NCI-H1436 (cell line): ENCODE results near the gene MORN1.

Experiments
- DNase-seq: peaks from one replicate; lab custom pipeline; 2025; lab: John Stamatoyannopoulos, UW

Gene MORN1

DNA sequence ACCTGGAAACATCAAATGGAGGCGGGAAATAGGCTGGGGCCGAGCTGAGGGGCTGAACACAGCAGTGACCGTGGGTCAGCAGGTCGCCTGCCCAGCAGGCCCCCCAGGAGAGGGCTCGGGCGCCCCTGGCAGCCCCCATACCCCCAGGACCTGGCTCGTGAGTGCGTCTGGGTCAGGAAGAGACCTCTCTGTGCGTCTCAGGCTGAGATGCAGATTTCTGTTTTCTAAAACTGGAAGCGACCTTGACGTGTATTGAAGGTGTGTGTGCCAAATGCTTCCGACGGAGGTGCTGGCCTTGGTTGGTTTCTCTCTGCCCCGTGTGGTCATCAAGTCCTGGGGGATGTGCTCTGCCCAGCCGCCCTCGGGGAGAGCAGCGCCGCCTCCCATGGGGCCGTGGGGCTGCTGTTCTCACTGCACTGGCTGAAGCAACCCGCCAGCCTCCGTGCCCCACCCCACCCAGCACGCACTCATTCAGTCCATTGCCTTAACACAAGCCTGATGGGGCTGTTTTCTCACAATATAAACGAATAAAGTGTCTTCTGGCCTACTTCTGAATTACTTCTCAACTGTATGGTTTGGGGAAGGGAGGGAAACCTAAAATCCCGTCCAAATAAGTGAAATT lies 13.6 kb upstream of the MORN1 start:
- DNase-seq: no peak

GRCh38 chr1:2404142-2404889 lies 13.0 kb upstream of the MORN1 start:
- no peak for DNase-seq

GRCh38 chr1:2403273-2403672 lies 11.9 kb upstream of the MORN1 start:
- DNase-seq: no peak

- no peak for DNase-seq
Observed at GRCh38 chr1:2402420-2402819, 11.1 kb upstream of the MORN1 start.

- DNase-seq: no peak
Observed at GRCh38 chr1:2400950-2401649, 9.7 kb upstream of the MORN1 start.

GRCh38 chr1:2400576-2400909 lies 9.2 kb upstream of the MORN1 start:
- DNase-seq: no peak

DNA sequence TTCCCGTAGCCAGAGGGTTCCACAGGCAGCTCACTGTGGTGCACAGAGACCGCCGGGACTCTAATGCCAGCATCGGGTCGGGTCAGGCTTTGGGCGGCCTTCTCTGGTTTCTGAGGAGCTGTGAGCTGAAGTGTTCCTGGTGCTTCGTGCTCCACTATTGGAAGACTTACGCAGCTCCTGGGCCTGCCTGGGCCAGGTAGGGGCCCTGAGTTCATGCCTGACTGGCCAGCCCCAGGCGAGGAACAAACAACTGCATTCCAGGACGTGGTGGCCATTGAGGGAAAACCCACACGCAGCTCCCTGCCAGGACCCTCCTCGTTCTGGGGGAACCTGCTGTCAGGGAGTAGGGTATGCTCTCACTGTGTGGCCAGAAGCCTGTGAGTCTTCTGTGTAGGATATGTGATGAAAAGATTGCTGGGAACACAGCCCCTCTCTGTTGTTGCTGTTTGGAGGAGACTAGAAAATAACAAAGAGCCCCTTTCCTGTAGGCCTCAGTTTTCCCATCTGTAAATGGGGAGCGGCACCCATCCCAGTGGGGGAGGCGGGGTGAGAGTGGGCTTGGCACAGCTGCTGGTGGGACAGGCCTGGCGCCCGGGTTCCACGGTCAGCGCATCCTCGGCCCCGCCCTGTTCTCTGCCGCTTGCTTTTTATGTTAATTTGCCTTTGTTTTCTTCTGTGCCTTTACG lies 8.7 kb upstream of the MORN1 start:
- DNase-seq: no peak

DNA sequence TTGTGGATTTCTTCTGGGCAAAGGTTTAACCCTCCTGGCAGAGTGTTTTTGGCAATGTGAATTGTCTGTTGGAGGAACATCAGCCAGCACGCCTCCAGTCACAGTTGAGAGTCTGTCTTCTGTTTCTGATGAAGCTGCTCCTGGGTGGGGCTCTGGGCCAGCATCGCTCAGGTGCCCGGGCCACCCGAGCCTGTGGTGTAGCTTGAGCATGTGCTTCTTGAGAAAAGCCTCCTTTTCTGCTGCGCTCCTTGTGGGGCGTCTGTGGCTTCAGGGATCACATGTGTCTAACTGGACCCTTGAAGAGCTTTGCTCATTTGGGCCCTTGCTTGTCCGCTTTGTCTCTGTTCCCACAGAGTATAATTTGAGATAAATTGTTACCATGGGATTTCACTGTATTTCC lies 7.5 kb upstream of the MORN1 start:
- no peak for DNase-seq

GRCh38 chr1:2397007-2397679 lies 5.8 kb upstream of the MORN1 start:
- no peak for DNase-seq

- no peak for DNase-seq
Observed at GRCh38 chr1:2396476-2396875, 5.1 kb upstream of the MORN1 start.

- no peak for DNase-seq
Observed at GRCh38 chr1:2396059-2396458, 4.7 kb upstream of the MORN1 start.

- no peak for DNase-seq
Observed at GRCh38 chr1:2395245-2395644, 3.9 kb upstream of the MORN1 start.

DNA sequence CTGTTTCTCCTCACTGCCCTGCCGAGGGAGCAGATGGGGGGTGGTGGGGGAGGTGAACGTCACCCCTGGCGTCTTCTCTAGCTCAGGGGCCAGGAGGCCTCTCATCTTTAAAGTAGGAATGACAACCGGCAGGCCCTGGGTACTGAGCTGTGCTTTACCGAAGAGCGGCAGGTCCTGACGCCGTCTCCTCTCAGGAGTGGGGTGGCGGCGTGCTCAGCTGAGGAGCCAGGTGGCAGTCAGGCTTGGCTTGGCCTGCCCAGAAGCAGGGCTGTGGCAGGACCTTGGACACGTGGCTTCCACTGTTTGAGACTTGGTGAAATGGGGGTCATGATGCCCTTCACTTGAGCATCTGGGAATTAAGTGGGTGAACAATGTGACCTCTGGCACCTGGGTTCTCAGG lies 3.4 kb upstream of the MORN1 start:
- DNase-seq: no peak

DNA sequence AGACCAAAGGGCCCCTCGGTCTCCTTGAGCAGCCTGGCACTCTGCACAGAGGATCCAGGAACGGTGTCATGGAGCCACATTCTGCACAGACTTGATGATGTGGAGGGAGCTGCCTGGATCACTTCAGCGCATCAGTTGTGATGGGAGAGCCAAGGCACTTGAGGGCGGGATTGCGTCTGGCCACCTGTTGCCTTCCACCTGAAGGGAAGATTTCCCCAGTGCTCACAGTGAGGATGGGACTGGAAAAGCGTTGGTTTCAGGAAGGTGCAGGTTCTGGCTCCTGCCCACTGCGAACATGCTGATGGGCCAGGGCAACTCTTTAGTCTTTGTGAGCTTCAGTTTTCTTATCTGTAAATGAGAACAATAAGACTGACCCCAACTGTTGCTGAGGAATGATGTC lies 2.9 kb upstream of the MORN1 start:
- DNase-seq: no peak

GRCh38 chr1:2393471-2393877 lies 2.1 kb upstream of the MORN1 start:
- no peak for DNase-seq

GRCh38 chr1:2392686-2393085 lies 1.3 kb upstream of the MORN1 start:
- no peak for DNase-seq

GRCh38 chr1:2391931-2392509 lies 666 bp upstream of the MORN1 start:
- no peak for DNase-seq

GRCh38 chr1:2389644-2390043 lies 1.7 kb downstream of the MORN1 start:
- DNase-seq: no peak

- DNase-seq: no peak
Observed at GRCh38 chr1:2388004-2388913, 3.1 kb downstream of the MORN1 start.

DNA sequence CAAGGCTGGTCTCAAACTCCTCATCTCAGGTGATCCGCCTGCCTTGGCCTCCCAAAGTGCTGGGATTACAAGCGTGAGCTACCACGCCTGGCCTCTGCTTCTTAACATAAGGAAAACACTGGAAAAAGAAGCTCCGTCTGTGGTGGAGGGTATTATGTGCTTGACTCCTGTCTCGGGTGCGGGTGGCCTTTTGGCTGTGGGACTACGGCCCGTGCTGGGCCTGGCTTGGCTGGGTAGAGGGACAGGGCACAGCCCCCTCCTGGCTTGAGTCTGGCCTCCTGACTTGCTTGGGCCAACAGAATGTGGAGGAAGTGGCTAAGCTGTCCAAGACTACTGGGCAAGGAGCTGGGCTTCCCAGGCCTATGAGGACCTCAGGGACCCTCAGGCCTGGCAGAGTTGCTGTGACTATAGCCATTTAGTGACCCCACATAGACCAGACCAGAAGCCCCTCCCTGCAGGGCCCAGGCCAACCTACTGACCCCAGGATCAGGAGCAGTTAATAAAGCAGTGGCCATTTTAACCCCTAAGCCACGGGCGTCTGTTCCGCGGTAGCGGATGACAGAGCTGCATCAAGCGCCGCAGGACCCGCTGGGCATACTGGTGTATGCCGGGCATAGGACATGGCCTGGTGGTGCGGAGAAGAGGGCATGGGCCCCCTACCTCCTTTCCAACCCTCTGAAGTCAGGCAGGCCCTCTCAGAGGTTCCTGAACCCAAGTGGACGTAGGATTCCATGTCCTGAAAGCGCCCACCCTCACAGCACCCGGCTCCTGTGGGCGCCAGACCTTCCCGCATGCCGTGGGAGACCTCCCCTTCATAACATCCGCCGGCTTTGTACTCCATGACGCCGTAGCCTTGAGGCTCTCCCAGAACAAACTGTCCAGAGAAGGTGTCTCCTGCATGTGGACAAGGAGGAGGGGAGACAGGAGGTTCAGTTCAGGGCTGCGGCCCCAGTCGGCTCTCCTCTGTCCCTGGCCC lies 4.4 kb downstream of the MORN1 start:
- no peak for DNase-seq
